CMK (cell line): ENCODE data around the gene OR2T29.
"Not testable (repeated sequence)": the region's sequence is repeated elsewhere in the genome, so short reads cannot be mapped to it uniquely, and the experiment has no call there.

Source experiments
- DNase-seq: peaks from one replicate; pipeline ENCODE4 v3.0.0-alpha.2; 2010; ENCODE audit warnings: low read depth

The OR2T29 gene, protein sequence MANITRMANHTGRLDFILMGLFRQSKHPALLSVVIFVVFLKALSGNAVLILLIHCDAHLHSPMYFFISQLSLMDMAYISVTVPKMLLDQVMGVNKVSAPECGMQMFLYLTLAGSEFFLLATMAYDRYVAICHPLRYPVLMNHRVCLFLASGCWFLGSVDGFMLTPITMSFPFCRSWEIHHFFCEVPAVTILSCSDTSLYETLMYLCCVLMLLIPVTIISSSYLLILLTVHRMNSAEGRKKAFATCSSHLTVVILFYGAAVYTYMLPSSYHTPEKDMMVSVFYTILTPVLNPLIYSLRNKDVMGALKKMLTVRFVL

DNA sequence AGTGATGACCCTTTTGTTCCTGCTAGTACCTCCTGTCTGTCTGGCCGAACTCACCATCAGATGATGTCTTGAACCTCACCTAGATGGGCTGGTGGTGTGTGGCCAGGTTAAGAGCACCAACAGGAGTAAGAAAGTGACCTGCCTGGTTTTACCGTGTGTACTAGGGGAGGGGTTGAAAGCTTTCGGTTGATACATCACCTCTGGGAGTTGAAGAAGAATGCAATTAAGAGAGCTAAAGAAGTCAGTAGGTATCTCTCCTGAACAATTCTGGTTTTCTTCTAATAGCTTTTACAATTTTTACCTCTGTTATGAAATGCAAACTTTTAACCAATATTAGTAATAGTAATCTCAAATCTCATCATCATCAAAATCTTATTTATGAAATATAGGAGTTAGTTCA is at the start of gene OR2T29:
Gene OR2T29 (minus strand): TSS at position 101 of the 400 bp plus-strand sequence. CDS start 3,281 bp downstream, outside the sequence.
- DNase-seq = not testable (repeated sequence)

DNA sequence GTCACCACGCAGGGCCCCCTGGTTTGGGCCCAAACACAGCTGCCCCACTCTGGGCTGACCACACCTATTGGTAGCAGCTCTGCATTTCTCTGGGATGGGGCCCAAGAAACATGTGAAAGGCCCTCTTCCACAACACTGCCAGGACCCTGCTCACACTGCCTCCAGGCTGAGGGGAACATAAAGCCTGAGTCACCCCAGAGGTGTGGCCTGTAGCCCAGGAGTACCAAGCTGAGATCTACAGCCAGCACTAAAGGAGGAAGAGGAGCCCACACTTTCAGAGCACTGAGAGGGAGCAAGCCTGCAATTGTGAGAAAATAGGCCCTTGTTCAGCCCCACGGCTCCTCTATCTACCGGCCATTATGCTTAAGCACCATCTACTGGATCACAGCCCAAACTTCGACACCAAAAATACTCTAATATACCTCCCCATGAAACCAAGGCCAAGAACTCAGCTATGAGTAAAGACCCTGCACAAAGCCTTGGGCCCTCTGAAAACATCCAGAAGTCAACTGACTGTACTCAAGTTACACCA is 49.4 kb upstream of the OR2T29 start:
- no peak for DNase-seq

DNA sequence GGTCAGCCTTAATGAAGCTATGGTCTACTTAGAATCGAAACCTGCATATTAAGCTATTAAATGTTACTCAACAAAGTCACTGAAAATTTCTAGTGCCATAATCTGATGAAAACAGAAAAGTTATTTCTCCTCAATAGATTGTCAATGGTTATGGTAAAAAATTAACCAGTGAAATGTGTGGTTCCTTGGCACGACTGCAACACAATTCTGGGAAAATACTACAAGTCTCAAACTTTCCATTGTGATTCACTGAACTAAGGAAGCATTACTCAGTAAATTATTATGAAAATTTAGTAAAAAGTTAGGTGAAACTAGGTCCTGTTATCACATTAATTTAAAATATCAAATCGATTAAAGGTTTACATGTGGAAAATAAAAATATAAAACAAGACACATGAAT is 47.7 kb upstream of the OR2T29 start:
- DNase-seq = no peak

DNA sequence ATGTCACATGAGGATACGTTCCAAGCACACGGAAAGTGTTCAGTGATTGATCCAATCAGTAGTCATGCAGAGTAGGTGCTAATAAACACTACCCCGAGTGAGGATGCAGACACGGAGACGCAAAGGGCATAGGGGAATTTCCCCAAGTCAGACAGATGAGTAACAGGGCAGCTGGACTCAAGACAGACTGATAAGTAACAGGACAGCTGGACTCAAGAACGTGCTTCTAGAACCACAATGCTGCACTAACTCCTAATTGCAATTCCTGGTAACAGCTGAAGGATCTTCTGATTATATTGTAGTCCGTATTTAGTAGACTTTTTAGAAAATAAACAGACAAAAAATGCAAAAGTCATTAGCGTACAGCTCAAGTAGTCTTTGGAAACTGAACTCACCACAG is 36.8 kb upstream of the OR2T29 start:
- no peak for DNase-seq

DNA sequence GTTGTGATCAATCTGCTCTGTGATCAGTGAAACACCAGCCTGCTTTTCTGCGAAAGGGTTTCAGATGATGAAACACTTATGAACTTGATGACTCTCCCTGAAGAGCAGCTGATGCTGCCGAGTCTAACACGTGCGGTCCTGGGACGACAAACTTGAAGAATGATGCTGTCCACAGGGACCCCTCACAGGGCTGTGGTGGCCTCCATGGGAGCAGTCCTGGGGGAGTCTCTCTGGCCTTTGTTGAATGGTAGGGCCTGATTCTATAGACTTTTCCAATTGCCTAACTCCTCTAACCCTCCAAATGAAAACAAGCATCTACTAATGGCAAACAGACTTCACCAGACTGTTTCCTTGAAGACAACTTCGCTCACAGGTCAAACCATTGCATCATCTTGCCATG is 35.0 kb upstream of the OR2T29 start, which contains the start of gene OR2T10:
Gene OR2T10 (minus strand): TSS at position 112 of the 400 bp plus-strand sequence. CDS start 3,932 bp downstream, outside the sequence.
- no peak for DNase-seq

DNA sequence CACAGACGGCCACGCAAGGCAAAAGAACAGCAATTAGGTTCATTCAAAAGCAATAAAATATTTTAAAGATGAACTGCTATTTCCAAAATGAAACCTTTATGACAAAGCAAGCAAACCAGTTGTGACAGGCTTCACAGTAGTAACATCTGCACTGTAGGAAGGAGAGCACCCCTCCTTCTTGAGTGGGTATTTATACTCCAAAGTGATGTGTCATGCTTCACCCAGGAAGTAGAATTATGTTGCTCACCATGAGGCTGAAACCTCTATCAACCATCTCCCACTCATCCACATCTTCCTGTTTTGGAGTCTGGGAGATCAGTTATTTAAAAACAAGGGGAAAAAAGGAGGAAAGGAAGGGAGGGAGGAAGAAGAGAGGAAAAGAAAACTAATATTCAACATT is 34.0 kb upstream of the OR2T29 start:
- DNase-seq = no peak

DNA sequence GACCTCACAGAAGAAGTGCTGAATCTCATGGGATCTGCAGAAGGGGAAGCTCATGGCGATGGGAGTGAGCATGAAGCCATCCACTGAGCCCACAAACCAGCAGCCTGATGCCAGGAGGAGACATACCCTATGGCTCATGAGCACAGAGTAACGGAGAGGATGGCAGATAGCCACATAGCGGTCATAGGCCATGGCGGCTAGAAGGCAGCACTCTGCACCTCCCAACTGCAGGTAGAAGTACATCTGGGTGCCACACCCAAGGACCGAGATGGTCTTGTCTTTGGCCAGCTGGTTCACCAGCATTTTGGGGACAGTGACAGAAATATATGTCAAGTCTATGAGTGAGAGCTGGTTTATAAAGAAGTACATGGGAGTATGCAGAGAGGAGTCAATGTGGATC is 30.7 kb upstream of the OR2T29 start:
- no peak for DNase-seq

DNA sequence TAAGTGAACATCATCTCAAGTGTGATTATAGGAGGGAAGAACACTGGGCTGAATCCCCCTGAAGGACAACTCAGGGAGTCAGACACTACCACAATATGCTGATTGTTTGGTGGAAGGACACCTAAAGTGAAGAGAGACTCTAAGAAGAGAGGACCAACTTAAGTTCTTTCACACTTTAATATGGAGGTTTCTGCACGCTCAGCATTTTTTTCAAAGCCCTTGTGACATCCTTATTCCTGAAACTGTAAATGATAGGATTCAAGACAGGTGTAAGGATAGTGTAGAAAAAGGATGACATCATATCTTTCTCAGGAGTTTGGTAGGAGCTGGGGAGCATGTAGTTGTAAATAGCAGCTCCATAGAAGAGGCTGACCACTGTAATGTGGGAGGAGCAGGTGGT is 30.1 kb upstream of the OR2T29 start:
- no peak for DNase-seq

DNA sequence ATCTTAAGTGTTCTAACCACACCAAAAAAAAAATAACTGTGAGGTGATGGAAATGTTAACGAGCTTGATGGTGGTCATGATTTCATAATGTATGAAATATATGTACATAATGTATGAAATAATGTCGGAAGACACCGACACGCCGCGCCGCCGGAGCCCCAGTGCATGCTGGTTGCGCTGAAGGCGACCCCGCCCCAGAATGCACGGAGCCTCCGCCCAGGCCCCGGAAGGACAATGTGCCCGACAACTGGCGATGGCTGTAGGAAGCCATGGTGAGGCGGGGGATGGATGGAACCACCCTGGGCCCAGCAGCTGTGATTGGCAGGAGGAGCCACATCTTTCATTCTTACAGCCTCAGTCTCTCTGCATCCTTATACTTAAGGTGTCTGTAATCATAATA is 27.5 kb upstream of the OR2T29 start:
- no peak for DNase-seq

DNA sequence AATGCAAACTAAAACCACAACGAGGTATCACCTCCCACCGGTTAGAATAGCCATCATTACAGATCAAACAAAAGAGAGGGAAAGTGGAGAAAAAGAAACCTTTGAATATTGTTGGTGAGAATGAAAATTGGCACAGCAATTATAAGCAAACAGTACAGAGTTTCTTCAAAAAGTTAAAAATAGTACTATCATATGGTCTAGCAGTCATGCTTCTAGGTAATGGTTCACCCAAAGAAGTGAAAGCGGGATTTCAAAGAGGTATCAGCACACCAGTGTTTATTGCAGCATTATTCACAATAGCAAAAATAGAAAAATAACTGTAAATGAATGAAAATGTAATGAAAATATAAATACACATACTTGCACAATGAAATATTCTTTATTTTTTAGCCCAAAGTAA is 26.8 kb upstream of the OR2T29 start:
- no peak for DNase-seq

DNA sequence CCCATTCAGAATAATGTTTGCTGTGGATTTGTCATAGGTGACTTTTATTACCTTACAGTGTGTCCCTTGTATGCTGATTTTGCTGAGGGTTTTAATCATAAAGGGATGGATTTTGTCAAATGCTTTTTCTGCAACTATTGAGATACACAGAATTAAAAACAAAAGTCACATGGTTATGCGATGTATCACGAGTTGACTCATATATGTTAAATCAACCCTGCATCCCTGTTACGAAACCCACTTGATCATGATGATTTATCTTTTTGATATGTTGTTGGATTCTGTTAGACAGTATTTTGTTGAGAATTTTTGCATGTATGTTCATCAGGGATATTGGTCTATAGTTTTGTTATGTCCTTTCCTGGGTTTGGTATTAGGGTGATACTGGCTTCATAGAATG is 22.7 kb upstream of the OR2T29 start:
- no peak for DNase-seq

DNA sequence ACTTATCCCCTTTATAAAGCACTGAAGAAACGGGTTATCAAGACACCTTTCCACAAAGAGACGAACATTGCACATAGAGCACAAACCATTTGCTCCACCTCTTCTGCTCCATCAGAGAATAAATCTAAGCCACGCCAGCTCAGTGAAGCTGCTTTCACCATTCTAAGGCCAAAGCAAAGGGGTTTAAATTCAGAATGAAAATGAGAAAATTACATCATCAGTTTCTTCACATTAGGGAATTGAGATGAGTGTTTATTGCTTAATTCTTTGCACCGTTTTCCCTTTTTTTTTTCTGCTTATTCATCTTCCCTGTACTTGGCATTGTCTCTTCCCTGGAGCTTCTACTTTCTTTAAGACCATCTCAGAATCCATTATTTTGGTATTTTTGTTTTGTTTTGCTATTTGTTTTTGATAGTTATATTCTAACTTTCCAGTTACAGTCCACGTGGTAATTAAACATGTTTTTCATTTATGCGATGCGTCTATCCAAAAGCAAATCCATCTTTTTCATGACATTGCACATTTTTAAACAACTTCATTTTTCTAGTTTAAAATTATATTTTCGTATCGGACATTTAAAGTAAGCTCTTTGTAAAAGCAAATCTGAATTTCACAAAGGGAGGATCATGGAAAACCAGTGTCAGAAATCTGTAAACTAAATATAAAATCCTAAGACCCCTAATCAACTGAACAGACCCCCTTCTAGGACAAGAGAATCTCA is 13.8 kb upstream of the OR2T29 start:
- no peak for DNase-seq

DNA sequence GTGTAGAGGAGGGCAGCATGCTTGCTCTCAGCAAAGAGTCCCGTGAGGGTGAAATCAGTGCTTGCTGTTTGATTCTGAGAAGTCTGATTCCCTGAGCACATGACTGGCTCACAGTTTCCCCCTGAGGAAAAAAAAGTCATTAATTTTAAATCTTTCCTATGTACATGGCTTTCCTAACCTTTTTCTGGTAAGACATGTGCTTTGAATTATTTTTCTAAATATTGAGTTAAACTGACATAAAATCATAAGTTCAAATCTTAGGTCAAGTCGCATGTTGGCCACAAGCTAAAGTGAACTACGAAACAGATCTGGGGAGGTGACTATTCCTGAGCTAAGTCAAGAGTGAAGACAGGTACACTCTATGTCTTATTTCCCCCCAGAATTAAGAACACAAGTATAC is 12.1 kb upstream of the OR2T29 start, which contains the start of gene OR2T34:
Gene OR2T34 (minus strand): TSS at position 101 of the 400 bp plus-strand sequence. CDS start 0 bp downstream, at position 101.
- not testable (repeated sequence) for DNase-seq

DNA sequence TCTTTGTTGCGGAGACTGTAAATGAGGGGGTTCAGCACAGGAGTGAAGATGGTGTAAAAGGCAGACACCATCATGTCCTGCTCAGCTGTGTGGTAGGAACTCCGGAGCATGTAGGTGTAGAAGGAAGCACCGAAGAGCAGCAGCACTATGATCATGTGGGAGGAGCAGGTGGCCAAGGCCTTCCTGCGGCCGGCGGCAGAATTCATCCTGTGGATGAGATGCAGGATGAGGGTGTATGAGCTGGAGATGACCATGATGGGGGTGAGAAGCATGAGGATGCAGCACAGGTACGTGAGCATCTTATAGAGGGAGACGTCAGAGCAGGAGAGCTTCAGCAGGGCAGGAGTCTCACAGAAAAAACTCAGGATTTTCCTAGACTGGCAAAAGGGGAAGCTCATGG is 11.3 kb upstream of the OR2T29 start:
- DNase-seq = not testable (repeated sequence)

DNA sequence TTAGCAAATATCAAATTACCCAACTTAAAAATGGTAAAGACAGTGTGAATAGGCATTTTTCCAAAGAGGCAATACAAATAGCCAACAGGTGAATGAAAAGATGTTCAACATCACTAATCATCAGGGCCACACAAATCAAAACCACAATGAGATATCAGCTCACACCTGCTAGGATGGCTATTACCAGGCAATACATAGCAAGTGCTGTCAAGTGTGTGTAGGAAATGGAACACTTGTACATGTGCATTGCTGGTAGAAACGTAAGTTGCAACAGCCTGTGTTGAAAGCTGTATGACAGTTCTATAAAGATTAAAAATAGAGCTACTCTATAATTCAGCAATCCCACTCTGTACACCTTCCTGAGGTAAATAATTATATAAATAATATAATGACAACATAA is 9.5 kb upstream of the OR2T29 start:
- not testable (repeated sequence) for DNase-seq

DNA sequence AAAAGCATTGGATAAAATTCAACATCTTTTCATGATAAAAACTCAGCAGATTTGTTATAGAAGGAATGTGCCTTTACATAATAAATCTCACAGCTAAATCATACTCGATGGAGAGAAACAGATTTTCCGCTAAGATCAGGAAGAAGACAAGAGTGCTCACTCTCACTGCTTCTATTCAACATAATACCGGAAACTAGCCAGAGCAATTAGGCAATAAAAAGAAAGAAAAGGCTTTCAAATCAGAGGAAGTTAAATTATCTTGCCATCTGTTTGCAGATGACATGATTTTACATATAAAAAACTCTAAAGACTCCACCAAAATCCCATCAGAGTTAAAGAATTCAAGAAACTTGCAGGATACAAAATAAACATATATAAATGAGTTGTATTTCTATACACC is 8.2 kb upstream of the OR2T29 start:
- not testable (repeated sequence) for DNase-seq

DNA sequence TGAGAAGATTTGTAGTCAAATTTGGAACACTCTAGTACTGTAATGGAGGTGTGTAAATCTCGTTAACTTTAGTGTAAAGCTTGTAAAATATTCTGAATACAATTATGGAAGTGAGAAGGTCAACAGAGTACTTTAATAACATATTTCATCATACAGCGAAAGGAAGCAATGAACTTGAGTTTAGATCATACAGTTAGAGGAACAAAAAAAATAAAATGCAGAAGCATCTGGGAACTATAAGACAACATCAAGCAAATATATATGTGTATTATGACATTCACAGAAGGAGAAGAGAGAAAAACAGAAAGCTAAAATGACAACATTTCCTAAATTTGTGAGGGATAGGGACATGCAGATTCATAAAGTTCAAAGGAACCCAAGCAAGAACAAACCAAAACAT is 6.5 kb upstream of the OR2T29 start:
- DNase-seq = not testable (repeated sequence)

DNA sequence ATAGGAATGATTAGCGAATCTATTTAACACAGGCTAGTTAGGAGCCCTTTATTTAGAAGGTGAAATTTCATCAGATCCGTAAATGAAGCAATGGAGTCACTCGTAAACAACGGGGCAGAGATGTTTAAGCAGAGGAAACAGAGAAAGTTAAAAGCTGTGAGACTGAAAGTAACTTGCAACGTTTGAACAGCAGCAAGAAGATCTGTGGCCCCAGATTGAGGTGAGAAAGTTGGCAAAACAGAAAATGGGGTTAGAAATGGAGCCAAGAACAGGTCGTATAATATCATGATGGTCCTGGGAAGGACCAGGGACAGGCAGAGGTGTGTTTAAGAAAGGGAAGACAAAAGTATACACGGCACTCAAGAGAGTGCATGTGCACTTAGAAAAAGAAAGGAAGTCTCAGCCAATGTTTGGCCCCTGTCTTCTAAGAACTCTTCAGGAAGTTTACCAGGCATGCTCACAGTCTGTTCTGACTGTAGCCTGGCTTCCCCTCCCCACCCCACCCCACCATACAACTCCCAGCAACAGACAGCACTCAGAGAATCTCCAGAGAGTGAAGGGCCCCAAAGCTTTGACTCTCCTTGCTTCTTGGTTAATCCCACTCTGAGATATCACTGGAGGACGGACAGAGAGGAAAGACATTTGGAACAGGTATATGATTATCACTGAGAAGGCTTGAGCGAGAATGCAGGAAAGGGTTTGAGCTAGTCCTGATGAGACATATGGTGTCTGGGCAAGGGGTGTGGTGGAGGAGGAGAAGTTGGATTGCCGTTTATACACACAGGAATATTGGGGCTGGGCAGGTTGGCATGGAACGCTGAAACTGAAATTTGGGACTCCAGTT is 3.2 kb upstream of the OR2T29 start:
- not testable (repeated sequence) for DNase-seq

DNA sequence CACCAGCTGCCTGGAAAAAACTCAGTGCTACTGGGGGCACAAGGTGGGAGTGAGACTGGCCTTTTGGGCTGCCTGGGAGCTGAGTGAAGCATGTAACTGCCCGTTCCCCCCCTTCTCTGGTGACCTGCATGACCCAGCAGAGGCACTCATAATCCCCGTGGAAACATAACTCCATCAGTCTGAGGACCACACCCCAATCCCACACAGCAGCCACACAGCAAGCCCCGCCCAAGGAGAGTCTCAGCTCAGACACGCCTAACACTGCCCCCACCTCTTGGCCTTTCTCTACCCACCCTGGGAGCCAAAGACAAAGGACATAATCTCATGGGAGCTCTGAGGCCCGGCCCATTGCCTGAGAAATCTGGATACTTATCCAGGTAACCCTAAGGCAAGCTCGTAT is 11.5 kb downstream of the OR2T29 start:
- DNase-seq = not testable (repeated sequence)

DNA sequence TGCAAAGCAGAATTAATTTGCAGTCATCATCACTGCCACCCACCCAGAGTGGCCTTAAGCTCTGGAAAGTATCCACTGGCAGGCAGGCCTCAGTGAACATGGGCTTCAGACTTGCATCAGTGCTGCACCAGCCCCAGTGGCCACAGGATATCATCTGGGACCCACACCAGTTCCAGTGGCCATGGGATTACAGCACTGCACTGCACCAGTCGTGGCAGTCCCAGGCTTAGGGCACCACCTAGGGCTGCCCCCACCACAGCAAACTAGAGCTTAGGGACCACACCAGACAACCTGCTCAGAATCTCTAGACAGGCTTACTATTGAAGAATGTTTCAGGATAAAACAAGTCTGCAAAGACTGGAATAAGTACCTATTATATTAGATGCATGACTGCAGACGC is 15.2 kb downstream of the OR2T29 start:
- not testable (repeated sequence) for DNase-seq

DNA sequence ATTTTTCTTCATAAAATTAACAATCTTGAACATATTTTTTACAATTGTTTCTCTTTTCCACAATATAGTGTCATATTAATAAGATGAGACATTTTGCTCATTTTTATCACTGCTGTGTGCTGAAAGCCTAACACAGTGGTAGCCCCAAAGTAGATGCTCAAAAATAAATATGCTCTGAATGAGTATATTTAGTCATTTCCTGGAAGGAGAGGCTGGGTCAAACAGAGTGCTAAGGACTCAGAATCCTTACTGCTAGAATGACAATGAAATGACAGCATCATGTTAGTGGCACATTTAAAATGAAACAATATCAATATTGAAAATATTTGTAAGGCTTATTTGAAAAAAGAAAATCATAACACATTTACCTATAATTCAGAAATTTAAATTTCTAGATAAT is 25.1 kb downstream of the OR2T29 start:
- not testable (repeated sequence) for DNase-seq

DNA sequence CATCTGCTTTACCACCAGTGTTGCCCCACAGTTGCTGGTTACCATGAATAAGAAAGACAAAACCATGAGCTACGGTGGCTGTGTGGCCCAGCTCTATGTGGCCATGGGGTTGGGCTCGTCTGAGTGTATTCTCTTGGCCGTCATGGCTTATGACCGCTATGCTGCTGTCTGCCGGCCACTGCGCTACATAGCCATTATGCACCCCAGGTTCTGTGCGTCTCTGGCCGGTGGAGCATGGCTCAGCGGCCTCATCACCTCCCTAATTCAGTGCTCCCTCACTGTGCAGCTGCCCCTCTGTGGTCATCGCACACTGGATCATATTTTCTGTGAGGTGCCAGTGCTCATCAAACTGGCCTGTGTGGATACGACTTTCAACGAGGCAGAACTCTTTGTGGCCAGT is 40.7 kb downstream of the OR2T29 start:
- DNase-seq = no peak
